Vagina (tissue), 2 donors: Measurements from ENCODE around the gene METTL8. TPM values are rescaled to one million over a fixed set of nuclear protein-coding genes. Genes with fewer than 3 reads are reported as not detected.

ENCODE experiments used
- DNase-seq, 2 donors: peaks; one replicate each; pipeline ENCODE4 v3.0.0-alpha.2; 2017; ENCODE audit errors: extremely low spot score in 2 of 2
- H3K27ac ChIP-seq: fragments of 200-600 bp; sonication (generic); one replicate; pipeline ENCODE4 v1.5.1; 2019
- H3K27me3 ChIP-seq: fragments of 200-600 bp; sonication (generic); one replicate; pipeline ENCODE4 v1.5.1; 2019
- H3K36me3 ChIP-seq, 2 donors: fragments of 200-600 bp; sonication (generic); one replicate each; pipeline ENCODE4 v1.5.1; 2017 to 2019
- H3K4me1 ChIP-seq: fragments of 200-600 bp; sonication (generic); one replicate; pipeline ENCODE4 v1.5.1; 2019
- H3K4me3 ChIP-seq, 2 donors: fragments of 200-600 bp; sonication (generic); 1 replicate in 1 of 2; 2 replicates in 1 of 2; pipeline ENCODE4 v1.5.1; 2016 to 2019
- H3K9me3 ChIP-seq: fragments of 200-600 bp; sonication (generic); one replicate; pipeline ENCODE4 v1.5.1; 2019
- CTCF ChIP-seq, 3 experiments: fragments of 450-650 bp in 2 of 3; fragments of 200-600 bp in 1 of 3; sonication (generic) in 1 of 3; IDR thresholded peaks; one replicate each; pipeline ENCODE4 v1.5.1; 2017 to 2019; ENCODE audit warnings: antibody characterized with exemption in 3 of 3, mild to moderate bottlenecking in 2 of 3, moderate library complexity in 2 of 3
- POLR2A ChIP-seq, 2 donors: fragments of 450-650 bp; IDR thresholded peaks; one replicate each; pipeline ENCODE4 v1.6.1; 2017; ENCODE audit warnings: antibody characterized with exemption in 2 of 2, mild to moderate bottlenecking in 2 of 2, moderate library complexity in 2 of 2
- POLR2AphosphoS5 ChIP-seq, 2 donors: sonication (generic); formaldehyde crosslinking; IDR thresholded peaks; one replicate each; pipeline ENCODE4 v1.9.0; 2017; ENCODE audit warnings: antibody characterized with exemption in 2 of 2, mild to moderate bottlenecking in 2 of 2, low read depth in 1 of 2; ENCODE audit not compliant: insufficient read depth in 1 of 2
- intact Hi-C: fragments of 100-400 bp; cut with DNase I; formaldehyde crosslinking; loops from one replicate; pipeline ENCODE4 v1.15.1; 2023
- total RNA-seq: library from RNA; depleted of rRNA; stranded (reverse); fragments of >200 nt; gene quantifications from one replicate; pipeline ENCODE4 v1.2.3, GENCODE V29; 2016

METTL8 gene
- total RNA-seq, 1 donor from 2014 or later = 27.7 TPM

DNA sequence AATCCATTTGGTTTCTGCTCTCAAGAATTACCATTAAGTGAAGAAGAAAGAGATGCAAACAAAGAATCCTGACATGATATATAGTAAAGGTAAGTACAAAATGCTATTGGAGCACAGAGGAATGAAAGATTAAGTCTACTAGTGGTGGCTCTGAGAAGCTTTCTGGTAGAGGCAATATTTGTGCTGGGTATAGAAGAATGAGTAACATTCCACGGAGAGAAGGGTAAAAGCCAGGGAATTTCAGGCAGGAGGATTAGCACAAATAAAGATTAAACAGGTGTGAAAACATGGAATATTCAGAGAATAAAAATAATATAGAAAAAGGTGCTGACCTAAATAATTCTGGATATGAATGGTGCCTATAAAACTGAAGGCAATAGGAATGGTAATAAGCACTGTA is 31.8 kb downstream of the METTL8 start:
- no peak overlapping the region for H3K27ac ChIP-seq
- no peaks in the 10 kb centered on the region for H3K36me3 ChIP-seq
- TF ChIP-seq POLR2A (IDR thresholded peaks at IDR 0.05) (no peak), CTCF (IDR thresholded peaks at IDR 0.05) (no peak), POLR2AphosphoS5 (IDR thresholded peaks at IDR 0.05; ENCODE audit: insufficient read depth in 1 of 2, low read depth in 1 of 2) (no peak)
- H3K4me1 ChIP-seq = peaks cover 4% of the 10 kb centered on the region
- intact Hi-C loops = no loop called here
- no peak for DNase-seq
- no peaks in the 10 kb centered on the region for H3K9me3 ChIP-seq
- no peaks in the 10 kb centered on the region for H3K27me3 ChIP-seq
- no peak overlapping the region for H3K4me3 ChIP-seq

GRCh38 chr2:171400395-171400794 is 33.4 kb downstream of the METTL8 start:
- DNase-seq = no peak
- H3K9me3 ChIP-seq = no peaks in the 10 kb centered on the region
- H3K4me3 ChIP-seq = no peak overlapping the region
- no peaks in the 10 kb centered on the region for H3K27me3 ChIP-seq
- H3K36me3 ChIP-seq = no peaks in the 10 kb centered on the region
- intact Hi-C loops = no loop called here
- H3K4me1 ChIP-seq = peaks cover 4% of the 10 kb centered on the region
- no peak overlapping the region for H3K27ac ChIP-seq
- TF ChIP-seq POLR2AphosphoS5 (IDR thresholded peaks at IDR 0.05; ENCODE audit: insufficient read depth in 1 of 2, low read depth in 1 of 2) = no peak
- no peak for TF ChIP-seq CTCF (IDR thresholded peaks at IDR 0.05)
- no peak for TF ChIP-seq POLR2A (IDR thresholded peaks at IDR 0.05)

- Histone ChIP-seq H3K36me3 (no peaks in the 10 kb centered on the region), H3K4me1 (peaks cover 4% of the 10 kb centered on the region), H3K27ac (no peak overlapping the region), H3K9me3 (no peaks in the 10 kb centered on the region), H3K4me3 (no peak overlapping the region), H3K27me3 (no peaks in the 10 kb centered on the region)
- intact Hi-C loops = no loop called here
- DNase-seq = no peak
- TF ChIP-seq POLR2A (IDR thresholded peaks at IDR 0.05) = no peak
- TF ChIP-seq POLR2AphosphoS5 (IDR thresholded peaks at IDR 0.05; ENCODE audit: insufficient read depth in 1 of 2, low read depth in 1 of 2) = no peak
- no peak for TF ChIP-seq CTCF (IDR thresholded peaks at IDR 0.05)
These were observed 34.5 kb downstream of the METTL8 start for GRCh38 chr2:171399292-171399691.

GRCh38 chr2:171394164-171394740 is 39.5 kb downstream of the METTL8 start:
- no peaks in the 10 kb centered on the region for H3K9me3 ChIP-seq
- TF ChIP-seq POLR2A (IDR thresholded peaks at IDR 0.05) (no peak), POLR2AphosphoS5 (IDR thresholded peaks at IDR 0.05; ENCODE audit: insufficient read depth in 1 of 2, low read depth in 1 of 2) (no peak), CTCF (IDR thresholded peaks at IDR 0.05) (no peak)
- H3K27me3 ChIP-seq = no peaks in the 10 kb centered on the region
- no peak overlapping the region for H3K27ac ChIP-seq
- no peak overlapping the region for H3K4me3 ChIP-seq
- intact Hi-C loops = no loop called here
- no peak for DNase-seq
- no peaks in the 10 kb centered on the region for H3K36me3 ChIP-seq
- H3K4me1 ChIP-seq = no peaks in the 10 kb centered on the region

DNA sequence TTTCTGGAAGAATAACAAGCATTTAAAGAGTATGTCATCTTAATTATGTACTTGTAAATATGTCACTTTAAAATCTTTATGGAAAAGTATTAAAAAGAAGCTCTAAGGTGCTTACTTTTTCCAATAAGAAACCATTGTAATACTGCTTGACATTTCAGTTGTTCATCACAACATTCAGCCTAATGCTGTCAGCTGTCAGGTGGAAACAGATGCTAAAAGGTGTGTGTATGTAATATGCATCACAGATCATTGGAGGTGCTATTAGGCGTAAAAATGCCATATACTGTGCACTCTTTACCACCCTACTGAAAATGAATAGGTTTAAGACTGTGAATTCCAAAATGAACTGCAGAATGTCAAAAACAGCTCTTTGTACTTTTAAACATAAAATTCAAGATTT is 40.3 kb downstream of the METTL8 start:
- DNase-seq = no peak
- Histone ChIP-seq H3K9me3 (no peaks in the 10 kb centered on the region), H3K4me1 (no peaks in the 10 kb centered on the region), H3K27ac (no peak overlapping the region), H3K36me3 (no peaks in the 10 kb centered on the region), H3K4me3 (no peak overlapping the region), H3K27me3 (no peaks in the 10 kb centered on the region)
- intact Hi-C loops = no loop called here
- TF ChIP-seq CTCF (IDR thresholded peaks at IDR 0.05) = no peak
- no peak for TF ChIP-seq POLR2AphosphoS5 (IDR thresholded peaks at IDR 0.05; ENCODE audit: insufficient read depth in 1 of 2, low read depth in 1 of 2)
- no peak for TF ChIP-seq POLR2A (IDR thresholded peaks at IDR 0.05)
